K562 treated with DMSO at 1 percent for 12 hours (cell line): Measurements from ENCODE around the gene TMEM63C. TPM values are rescaled to one million over a fixed set of nuclear protein-coding genes. Genes with fewer than 3 reads are reported as not detected.

Source experiments
- total RNA-seq: library from RNA; unstranded; fragments of 300-600 nt; gene quantifications from 2 replicates; pipeline ENCODE4 v1.2.3, GENCODE V29; 2022; ENCODE audit not compliant: insufficient read depth

The TMEM63C gene, protein sequence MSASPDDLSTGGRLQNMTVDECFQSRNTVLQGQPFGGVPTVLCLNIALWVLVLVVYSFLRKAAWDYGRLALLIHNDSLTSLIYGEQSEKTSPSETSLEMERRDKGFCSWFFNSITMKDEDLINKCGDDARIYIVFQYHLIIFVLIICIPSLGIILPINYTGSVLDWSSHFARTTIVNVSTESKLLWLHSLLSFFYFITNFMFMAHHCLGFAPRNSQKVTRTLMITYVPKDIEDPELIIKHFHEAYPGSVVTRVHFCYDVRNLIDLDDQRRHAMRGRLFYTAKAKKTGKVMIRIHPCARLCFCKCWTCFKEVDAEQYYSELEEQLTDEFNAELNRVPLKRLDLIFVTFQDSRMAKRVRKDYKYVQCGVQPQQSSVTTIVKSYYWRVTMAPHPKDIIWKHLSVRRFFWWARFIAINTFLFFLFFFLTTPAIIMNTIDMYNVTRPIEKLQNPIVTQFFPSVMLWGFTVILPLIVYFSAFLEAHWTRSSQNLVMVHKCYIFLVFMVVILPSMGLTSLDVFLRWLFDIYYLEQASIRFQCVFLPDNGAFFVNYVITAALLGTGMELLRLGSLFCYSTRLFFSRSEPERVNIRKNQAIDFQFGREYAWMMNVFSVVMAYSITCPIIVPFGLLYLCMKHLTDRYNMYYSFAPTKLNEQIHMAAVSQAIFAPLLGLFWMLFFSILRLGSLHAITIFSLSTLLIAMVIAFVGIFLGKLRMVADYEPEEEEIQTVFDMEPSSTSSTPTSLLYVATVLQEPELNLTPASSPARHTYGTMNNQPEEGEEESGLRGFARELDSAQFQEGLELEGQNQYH
- not detected in 2 replicates for total RNA-seq

DNA sequence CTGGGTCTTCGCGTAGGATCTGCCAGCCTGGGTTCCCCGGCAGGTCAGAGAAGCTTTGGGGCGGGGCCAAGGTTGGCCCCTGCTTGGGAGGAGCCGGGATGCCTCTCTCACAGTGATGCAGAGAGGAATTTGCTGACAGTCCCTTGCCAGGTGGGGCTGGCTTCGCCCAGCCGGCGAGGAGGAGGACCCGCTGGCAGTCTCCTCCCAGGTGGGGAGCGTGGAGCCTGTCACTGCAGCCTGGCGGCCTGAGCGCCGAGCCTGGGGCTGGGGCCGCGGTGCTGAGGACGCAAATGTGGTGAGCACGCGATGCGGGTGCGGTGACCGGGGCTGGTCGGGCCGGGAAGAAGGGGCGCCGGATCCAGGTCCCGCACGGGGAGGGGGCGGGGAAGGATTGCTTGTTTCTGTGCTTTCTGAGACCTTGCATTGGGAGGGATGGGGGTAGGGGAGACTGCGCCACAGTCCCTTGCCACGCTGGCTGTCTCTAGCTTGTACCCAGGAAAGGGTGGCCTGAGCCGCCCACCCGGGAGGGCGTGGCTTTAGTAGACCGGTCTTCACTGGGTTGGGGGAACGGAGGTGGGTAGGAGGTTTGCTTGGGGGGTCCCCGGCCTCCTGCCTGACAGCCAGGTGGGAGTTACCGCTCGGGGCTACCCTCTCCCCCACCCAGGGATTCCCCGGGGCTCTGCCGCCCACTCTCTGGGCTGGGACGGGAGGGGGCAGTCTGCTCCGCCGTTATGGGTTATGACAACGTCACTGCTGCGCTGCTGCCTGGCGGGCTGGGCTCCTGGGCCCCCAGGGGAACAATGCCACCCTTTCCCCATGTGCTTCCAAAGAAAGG lies at the start of gene TMEM63C:
Gene TMEM63C, plus strand, starts transcription at position 196 of the 835 bp plus-strand sequence. CDS start 37,016 bp downstream, outside the sequence.

DNA sequence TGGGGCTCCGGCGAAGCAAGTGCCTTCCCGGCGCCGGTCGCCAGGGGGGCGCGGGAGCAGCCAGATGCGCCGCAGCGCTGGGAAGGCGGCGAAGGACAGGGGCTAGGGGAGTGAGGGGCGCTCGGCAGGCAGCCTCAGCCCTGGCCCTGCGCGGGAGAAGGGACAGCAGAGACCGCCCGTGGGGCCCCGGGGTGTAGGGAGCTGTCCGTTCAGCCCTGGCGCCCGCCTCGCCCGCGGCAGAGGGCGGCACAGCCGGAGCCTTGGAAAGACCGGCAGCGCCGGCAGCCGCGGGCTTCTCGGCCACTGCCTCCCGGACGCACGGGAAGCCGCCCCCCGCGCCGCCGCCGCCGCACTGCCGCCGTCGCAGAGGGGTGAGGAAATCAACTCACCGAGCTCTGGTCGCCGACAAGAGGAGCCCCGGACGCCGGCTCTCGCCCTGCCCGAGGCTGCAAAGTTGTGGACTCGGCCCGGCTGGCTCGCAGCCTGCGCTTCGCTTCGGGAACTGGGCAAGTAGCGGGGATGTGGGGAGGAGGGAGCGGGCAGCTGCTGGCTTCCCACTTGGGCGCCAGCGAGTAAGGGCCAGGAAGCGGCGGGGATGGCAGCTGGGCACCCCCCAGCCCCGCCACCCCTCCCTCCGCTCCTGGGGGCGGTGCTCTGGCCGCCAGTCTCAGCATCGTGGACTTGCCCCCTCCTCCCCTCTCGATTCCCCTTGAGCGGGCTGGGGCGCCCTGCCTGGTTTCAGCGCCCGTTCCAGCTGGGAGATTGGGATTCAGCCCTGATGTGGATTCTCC lies 40.2 kb upstream of the TMEM63C start, which contains the start of gene ZDHHC22:
Gene ZDHHC22, minus strand, starts transcription at position 578 of the 791 bp plus-strand sequence. CDS start 2,053 bp downstream, outside the sequence.

DNA sequence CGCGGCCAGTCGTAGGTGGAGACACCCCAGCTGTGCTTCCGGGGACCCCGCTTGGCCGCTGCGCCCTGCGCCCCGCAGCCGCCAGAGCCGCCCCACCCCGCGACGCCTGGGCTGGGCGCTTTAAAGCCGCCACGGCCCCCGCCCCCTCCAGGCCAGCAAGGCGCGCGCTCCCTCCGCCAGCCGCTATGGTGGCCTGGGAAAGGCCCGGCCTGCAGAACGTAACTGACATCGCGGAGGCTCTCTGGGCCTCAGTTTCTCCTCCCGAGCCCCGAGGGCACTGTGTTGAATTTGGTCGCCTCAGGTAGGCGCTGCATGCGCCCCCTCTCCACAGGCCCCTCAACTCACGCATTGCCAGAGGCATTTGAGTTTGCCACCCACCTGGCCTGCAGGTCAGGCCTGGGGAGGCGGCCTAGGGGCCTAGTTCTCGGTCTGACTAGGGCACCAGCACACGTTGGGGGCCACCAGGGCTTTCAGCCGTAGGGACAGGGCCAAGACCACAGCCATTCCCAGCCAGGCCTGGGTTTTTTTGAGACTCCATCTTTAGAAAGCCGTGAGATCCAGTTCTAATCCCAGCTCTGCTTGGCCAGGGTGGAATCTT lies 89.6 kb downstream of the TMEM63C start, which contains the start of gene NGB:
Gene NGB, minus strand, starts transcription at position 94 of the 598 bp plus-strand sequence. CDS start 269 bp downstream, outside the sequence.

Other genes with a start within 250 kb of the TMEM63C start
- 26.4 and 39.6 TPM in 2 replicates for gene IRF2BPL, start 153.1 kb upstream of the TMEM63C start, total RNA-seq
- gene CIPC, start 83.5 kb upstream of the TMEM63C start, total RNA-seq = 2.1 and 7.7 TPM in 2 replicates
- gene ZDHHC22, start 40.0 kb upstream of the TMEM63C start, total RNA-seq = not detected in 2 replicates
- not detected in 2 replicates for gene NGB, start 89.4 kb downstream of the TMEM63C start, total RNA-seq
- gene POMT2, start 139.1 kb downstream of the TMEM63C start, total RNA-seq = 4.8 and 6.9 TPM in 2 replicates
- gene GSTZ1, start 139.2 kb downstream of the TMEM63C start, total RNA-seq = 25.9 and 37.0 TPM in 2 replicates
- gene TMED8, start 195.3 kb downstream of the TMEM63C start, total RNA-seq = 2.0 and 8.6 TPM in 2 replicates
- gene SAMD15, start 195.6 kb downstream of the TMEM63C start, total RNA-seq = 0.48 TPM in 1 of 2 replicates, not detected in the other
- not detected in 2 replicates for gene NOXRED1, start 241.7 kb downstream of the TMEM63C start, total RNA-seq